ENCODE results near the gene PMEPA1.

Gene PMEPA1

GRCh38 chr20:57619051-57619831 is 90.6 kb downstream of the PMEPA1 start:
- DNase-seq (ENCODE audit: low spot score) = peak; percentile 80
- in situ Hi-C loops (cut with MboI; ENCODE audit: low sequenced_read_pairs, unreplicated experiment) = loop anchor here (25.0 kb wide), 1 partner anchor 568 kb away; no protein-coding TSS in a partner anchor

GRCh38 chr20:57618764-57619050 is 91.1 kb downstream of the PMEPA1 start:
- no peak for DNase-seq (ENCODE audit: low spot score)
- in situ Hi-C loops (cut with MboI; ENCODE audit: low sequenced_read_pairs, unreplicated experiment) = loop anchor here (25.0 kb wide), 1 partner anchor 569 kb away; no protein-coding TSS in a partner anchor
- TF ChIP-seq CTCF (IDR thresholded peaks at IDR 0.05; ENCODE audit: borderline replicate concordance, control extremely low read depth, extremely low read depth, insufficient read depth, missing control alignments) = no peak

More at GRCh38 chr20:57619051-57619831, 90.6 kb downstream of the PMEPA1 start:
- no peak for TF ChIP-seq CTCF (IDR thresholded peaks at IDR 0.05; ENCODE audit: borderline replicate concordance, control extremely low read depth, extremely low read depth, insufficient read depth, missing control alignments)

- TF ChIP-seq CTCF (IDR thresholded peaks at IDR 0.05; ENCODE audit: borderline replicate concordance, control extremely low read depth, extremely low read depth, insufficient read depth, missing control alignments) = no peak
- in situ Hi-C loops (cut with MboI; ENCODE audit: low sequenced_read_pairs, unreplicated experiment) = loop anchor here (25.0 kb wide), 1 partner anchor 569 kb away; no protein-coding TSS in a partner anchor
- DNase-seq (ENCODE audit: low spot score) = no peak
These were observed 91.6 kb downstream of the PMEPA1 start for GRCh38 chr20:57618091-57618763.

- in situ Hi-C loops (cut with MboI; ENCODE audit: low sequenced_read_pairs, unreplicated experiment) = loop anchor here (25.0 kb wide), 1 partner anchor 570 kb away; no protein-coding TSS in a partner anchor
- DNase-seq (ENCODE audit: low spot score) = no peak
- no peak for TF ChIP-seq CTCF (IDR thresholded peaks at IDR 0.05; ENCODE audit: borderline replicate concordance, control extremely low read depth, extremely low read depth, insufficient read depth, missing control alignments)
These were observed 92.6 kb downstream of the PMEPA1 start for GRCh38 chr20:57617079-57617795.

GRCh38 chr20:57616143-57616951 is 93.5 kb downstream of the PMEPA1 start:
- in situ Hi-C loops (cut with MboI; ENCODE audit: low sequenced_read_pairs, unreplicated experiment) = loop anchor here (25.0 kb wide), 1 partner anchor 571 kb away; no protein-coding TSS in a partner anchor
- no peak for TF ChIP-seq CTCF (IDR thresholded peaks at IDR 0.05; ENCODE audit: borderline replicate concordance, control extremely low read depth, extremely low read depth, insufficient read depth, missing control alignments)
- no peak for DNase-seq (ENCODE audit: low spot score)

Measured in GM13976 (cell line).